ENCODE measurements around the gene NMRAL1. TPM values are rescaled to one million over a fixed set of nuclear protein-coding genes. Genes with fewer than 3 reads are reported as not detected.
A peak's percentile ranks its signal among the peaks of the same experiment; 100 is the strongest.

NMRAL1 gene
- total and polyA plus RNA-seq, 2 experiments from 2014 or later = 32.4 to 64.5 TPM

GRCh38 chr16:4433228-4433627 is 41.2 kb downstream of the NMRAL1 start:
- H3K27ac ChIP-seq = no peak overlapping the region
- H3K36me3 ChIP-seq = peaks cover 14% of the 10 kb centered on the region
- no peak overlapping the region for H3K4me3 ChIP-seq
- DNase-seq (ENCODE audit: low read depth in 1 of 2, low spot score in 1 of 2) = no peak
- H3K9me3 ChIP-seq (ENCODE audit: low read depth) = no peaks in the 10 kb centered on the region
- TF ChIP-seq, protein P1, sequence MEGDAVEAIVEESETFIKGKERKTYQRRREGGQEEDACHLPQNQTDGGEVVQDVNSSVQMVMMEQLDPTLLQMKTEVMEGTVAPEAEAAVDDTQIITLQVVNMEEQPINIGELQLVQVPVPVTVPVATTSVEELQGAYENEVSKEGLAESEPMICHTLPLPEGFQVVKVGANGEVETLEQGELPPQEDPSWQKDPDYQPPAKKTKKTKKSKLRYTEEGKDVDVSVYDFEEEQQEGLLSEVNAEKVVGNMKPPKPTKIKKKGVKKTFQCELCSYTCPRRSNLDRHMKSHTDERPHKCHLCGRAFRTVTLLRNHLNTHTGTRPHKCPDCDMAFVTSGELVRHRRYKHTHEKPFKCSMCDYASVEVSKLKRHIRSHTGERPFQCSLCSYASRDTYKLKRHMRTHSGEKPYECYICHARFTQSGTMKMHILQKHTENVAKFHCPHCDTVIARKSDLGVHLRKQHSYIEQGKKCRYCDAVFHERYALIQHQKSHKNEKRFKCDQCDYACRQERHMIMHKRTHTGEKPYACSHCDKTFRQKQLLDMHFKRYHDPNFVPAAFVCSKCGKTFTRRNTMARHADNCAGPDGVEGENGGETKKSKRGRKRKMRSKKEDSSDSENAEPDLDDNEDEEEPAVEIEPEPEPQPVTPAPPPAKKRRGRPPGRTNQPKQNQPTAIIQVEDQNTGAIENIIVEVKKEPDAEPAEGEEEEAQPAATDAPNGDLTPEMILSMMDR (IDR thresholded peaks at IDR 0.05; ENCODE audit: low read depth, low read length) = no peak
- no peaks in the 10 kb centered on the region for H3K4me1 ChIP-seq (ENCODE audit: low read depth)
- H3K27me3 ChIP-seq = no peaks in the 10 kb centered on the region

- Histone ChIP-seq H3K36me3 (peaks cover 6% of the 10 kb centered on the region), H3K9me3 (ENCODE audit: low read depth) (no peaks in the 10 kb centered on the region), H3K4me1 (ENCODE audit: low read depth) (peaks cover 9% of the 10 kb centered on the region), H3K27ac (no peak overlapping the region), H3K4me3 (no peak overlapping the region), H3K27me3 (no peaks in the 10 kb centered on the region)
- TF ChIP-seq, protein P1 (IDR thresholded peaks at IDR 0.05; ENCODE audit: low read depth, low read length) = no peak
- DNase-seq (ENCODE audit: low read depth in 1 of 2, low spot score in 1 of 2) = no peak
These were observed 43.4 kb downstream of the NMRAL1 start for GRCh38 chr16:4431023-4431422.

- Histone ChIP-seq H3K27me3 (no peaks in the 10 kb centered on the region), H3K4me1 (ENCODE audit: low read depth) (peaks cover 9% of the 10 kb centered on the region), H3K36me3 (no peaks in the 10 kb centered on the region), H3K27ac (no peak overlapping the region), H3K4me3 (no peak overlapping the region), H3K9me3 (ENCODE audit: low read depth) (no peaks in the 10 kb centered on the region)
- TF ChIP-seq, protein P1 (IDR thresholded peaks at IDR 0.05; ENCODE audit: low read depth, low read length) = no peak
- no peak for DNase-seq (ENCODE audit: low read depth in 1 of 2, low spot score in 1 of 2)
These were observed 45.9 kb downstream of the NMRAL1 start for GRCh38 chr16:4428500-4428899.

GRCh38 chr16:4426722-4427372 is 47.6 kb downstream of the NMRAL1 start:
- no peaks in the 10 kb centered on the region for H3K9me3 ChIP-seq (ENCODE audit: low read depth)
- TF ChIP-seq, protein P1 (IDR thresholded peaks at IDR 0.05; ENCODE audit: low read depth, low read length) = no peak
- H3K27ac ChIP-seq = peak overlapping the region; percentile 86
- H3K36me3 ChIP-seq = no peaks in the 10 kb centered on the region
- H3K4me3 ChIP-seq = peak overlapping the region; percentile 74
- H3K4me1 ChIP-seq (ENCODE audit: low read depth) = peaks cover 9% of the 10 kb centered on the region
- no peaks in the 10 kb centered on the region for H3K27me3 ChIP-seq
- no peak for DNase-seq (ENCODE audit: low read depth in 1 of 2, low spot score in 1 of 2)

GRCh38 chr16:4426021-4426684 is 48.3 kb downstream of the NMRAL1 start:
- H3K9me3 ChIP-seq (ENCODE audit: low read depth) = no peaks in the 10 kb centered on the region
- DNase-seq (ENCODE audit: low read depth in 1 of 2, low spot score in 1 of 2) = peak in 1 of 2 donors; percentile 18
- H3K4me3 ChIP-seq = peak overlapping the region; percentile 74
- H3K4me1 ChIP-seq (ENCODE audit: low read depth) = peaks cover 9% of the 10 kb centered on the region
- TF ChIP-seq, protein P1 (IDR thresholded peaks at IDR 0.05; ENCODE audit: low read depth, low read length) = no peak
- H3K27ac ChIP-seq = peak overlapping the region; percentile 86
- no peaks in the 10 kb centered on the region for H3K36me3 ChIP-seq
- no peaks in the 10 kb centered on the region for H3K27me3 ChIP-seq

All from cardiac muscle cell (in vitro differentiated cells and primary cell).